SKM-1 treated with dmso at 0.1 percent for 144 hours (cell line): ENCODE measurements around the gene GPATCH4.
A peak's percentile ranks its signal among the peaks of the same experiment; 100 is the strongest.
"Not testable (repeated sequence)": the region's sequence is repeated elsewhere in the genome, so short reads cannot be mapped to it uniquely, and the experiment has no call there.

Experiments used
- DNase-seq: peaks from one replicate; lab custom pipeline; 2025; ENCODE audit not compliant: unreplicated experiment; lab: John Stamatoyannopoulos, UW

Gene GPATCH4

GRCh38 chr1:156601122-156601830 is at the start of gene GPATCH4:
Gene GPATCH4, minus strand, starts transcription at chr1:156601479.
- DNase-seq: peak; percentile 81

GRCh38 chr1:156648951-156649350 is 47.7 kb upstream of the GPATCH4 start:
- no peak for DNase-seq

- no peak for DNase-seq
Measured at GRCh38 chr1:156648496-156648895, 47.2 kb upstream of the GPATCH4 start.

GRCh38 chr1:156647351-156647750 is 46.1 kb upstream of the GPATCH4 start:
- DNase-seq: no peak

GRCh38 chr1:156646738-156647211 is 45.5 kb upstream of the GPATCH4 start:
- DNase-seq: no peak

- DNase-seq: no peak
Measured at GRCh38 chr1:156645666-156646065, 44.4 kb upstream of the GPATCH4 start.

GRCh38 chr1:156645056-156645455 is 43.8 kb upstream of the GPATCH4 start:
- no peak for DNase-seq

GRCh38 chr1:156644640-156645039 is 43.4 kb upstream of the GPATCH4 start:
- DNase-seq: no peak

- DNase-seq: no peak
Measured at GRCh38 chr1:156644146-156644545, 42.9 kb upstream of the GPATCH4 start.

- DNase-seq: no peak
Measured at GRCh38 chr1:156643778-156644092, 42.5 kb upstream of the GPATCH4 start.

- DNase-seq: no peak
Measured at GRCh38 chr1:156643049-156643777, 41.9 kb upstream of the GPATCH4 start.

- no peak for DNase-seq
Measured at GRCh38 chr1:156642265-156643048, 41.2 kb upstream of the GPATCH4 start.

- no peak for DNase-seq
Measured at GRCh38 chr1:156641761-156642264, 40.5 kb upstream of the GPATCH4 start, which contains the start of gene BCAN. Gene BCAN, plus strand, starts transcription at chr1:156642117. Its CDS starts 3,938 bp downstream, at chr1:156646055.

- no peak for DNase-seq
Measured at GRCh38 chr1:156640842-156641706, 39.8 kb upstream of the GPATCH4 start.

- no peak for DNase-seq
Measured at GRCh38 chr1:156639601-156640101, 38.4 kb upstream of the GPATCH4 start.

- no peak for DNase-seq
Measured at GRCh38 chr1:156638189-156638985, 37.1 kb upstream of the GPATCH4 start.

- no peak for DNase-seq
Measured at GRCh38 chr1:156632355-156632754, 31.1 kb upstream of the GPATCH4 start.

- not testable (repeated sequence) for DNase-seq
Measured at GRCh38 chr1:156631152-156631551, 29.9 kb upstream of the GPATCH4 start.

GRCh38 chr1:156629823-156630449 is 28.7 kb upstream of the GPATCH4 start:
- no peak for DNase-seq
